Gastrocnemius medialis (tissue), 4 donors: ENCODE data around the gene ALDH6A1. TPM values are rescaled to one million over a fixed set of nuclear protein-coding genes. Genes with fewer than 3 reads are reported as not detected.

Experiments used
- ATAC-seq, 2 donors: fragments of 150-250 bp; one replicate each; pipeline ENCODE4 v1.9.1; 2016
- DNase-seq, 2 donors: peaks; one replicate each; pipeline ENCODE4 v3.0.0-alpha.2; 2019
- H3K27ac ChIP-seq, 4 donors: fragments of 200-600 bp; sonication (generic); 1 replicate in 1 of 4; 2 replicates in 3 of 4; pipeline ENCODE4 v1.5.1; 2016 to 2018; ENCODE audit warnings: mild to moderate bottlenecking in 2 of 4, moderate library complexity in 1 of 4
- H3K27me3 ChIP-seq, 3 donors: fragments of 200-600 bp; sonication (generic) in 2 of 3; 1 replicate in 1 of 3; 2 replicates in 2 of 3; pipeline versions ENCODE4 v1.5.1 to v1.6.0; 2016 to 2019; ENCODE audit warnings: mild to moderate bottlenecking in 1 of 3, moderate library complexity in 1 of 3
- H3K36me3 ChIP-seq, 2 donors: fragments of 200-600 bp; sonication (generic) in 1 of 2; one replicate each; pipeline ENCODE4 v1.5.1; 2017 to 2018
- H3K4me1 ChIP-seq, 2 donors: fragments of 200-600 bp; sonication (generic) in 1 of 2; one replicate each; pipeline ENCODE4 v1.5.1; 2016 to 2017; ENCODE audit warnings: mild to moderate bottlenecking in 2 of 2
- H3K4me3 ChIP-seq, 4 donors: fragments of 200-600 bp; sonication (generic) in 3 of 4; 1 replicate in 1 of 4; 2 replicates in 3 of 4; pipeline ENCODE4 v1.5.1; 2016 to 2019; ENCODE audit warnings: mild to moderate bottlenecking in 2 of 4
- H3K9me3 ChIP-seq, 3 donors: fragments of 200-600 bp; sonication (generic) in 2 of 3; 1 replicate in 1 of 3; 2 replicates in 2 of 3; pipeline ENCODE4 v1.5.1; 2016 to 2019
- CTCF ChIP-seq, 5 experiments: fragments of 450-650 bp in 3 of 5; fragments of 200-600 bp in 2 of 5; sonication (generic) in 2 of 5; IDR thresholded peaks in 4 of 5; conservative IDR thresholded peaks in 1 of 5; 1 replicate in 4 of 5; 2 replicates in 1 of 5; pipeline ENCODE4 v1.5.1; 2016 to 2019; ENCODE audit warnings: antibody characterized with exemption in 5 of 5, mild to moderate bottlenecking in 3 of 5, moderate library complexity in 3 of 5
- POLR2A ChIP-seq, 2 donors: fragments of 450-650 bp; IDR thresholded peaks; one replicate each; pipeline ENCODE4 v1.6.1; 2017; ENCODE audit warnings: antibody characterized with exemption in 2 of 2, mild to moderate bottlenecking in 2 of 2, moderate library complexity in 2 of 2
- in situ Hi-C, 4 donors: fragments of 200-750 bp; cut with MboI; loops; one replicate each; pipeline versions ENCODE4 v1.15.0 to v1.8.0; 2017; ENCODE audit warnings: low sequenced_read_pairs in 4 of 4
- intact Hi-C: fragments of 100-400 bp; cut with DNase I; formaldehyde crosslinking; loops from one replicate; pipeline ENCODE4 v1.15.1; 2023; ENCODE audit warnings: low total_unique reads
- total RNA-seq, 4 donors: library from RNA; depleted of rRNA; stranded (reverse); fragments of >200 nt; gene quantifications; one replicate each; pipeline versions ENCODE4 v1.1.0 to v1.2.3, GENCODE V29; 2016

ALDH6A1 gene
- total RNA-seq, 4 donors from 2014 or later: 5.9 to 26.3 (median 20.3) TPM

- Histone ChIP-seq H3K4me3 (no peak overlapping the region), H3K27ac (no peak overlapping the region), H3K4me1 (peaks cover 0 to under 1% of the 10 kb centered on the region in 2 donors), H3K36me3 (peaks cover 0 to 72% of the 10 kb centered on the region in 2 donors), H3K27me3 (no peaks in the 10 kb centered on the region), H3K9me3 (no peaks in the 10 kb centered on the region)
- ATAC-seq (no peak), DNase-seq (no peak)
- no peak for TF ChIP-seq CTCF (IDR thresholded peaks at IDR 0.05 in 4 of 5, conservative IDR thresholded peaks at IDR 0.05 in 1 of 5)
- TF ChIP-seq POLR2A (IDR thresholded peaks at IDR 0.05): no peak
- intact Hi-C loops: no loop called here
- in situ Hi-C loops: no loop called here
Observed at GRCh38 chr14:74064883-74065282, 19.4 kb downstream of the ALDH6A1 start.

- Histone ChIP-seq H3K27ac (no peak overlapping the region), H3K36me3 (peaks cover 0 to 76% of the 10 kb centered on the region in 2 donors), H3K9me3 (no peaks in the 10 kb centered on the region), H3K27me3 (no peaks in the 10 kb centered on the region), H3K4me3 (no peak overlapping the region), H3K4me1 (no peaks in the 10 kb centered on the region)
- TF ChIP-seq POLR2A (IDR thresholded peaks at IDR 0.05) (no peak), CTCF (IDR thresholded peaks at IDR 0.05 in 4 of 5, conservative IDR thresholded peaks at IDR 0.05 in 1 of 5) (no peak)
- no peak for DNase-seq
- in situ Hi-C loops: no loop called here
- intact Hi-C loops: no loop called here
- no peak for ATAC-seq
Observed at GRCh38 chr14:74064426-74064825, 19.8 kb downstream of the ALDH6A1 start.

- H3K27ac ChIP-seq: no peak overlapping the region
- no peaks in the 10 kb centered on the region for H3K9me3 ChIP-seq
- ATAC-seq: no peak
- H3K4me1 ChIP-seq: no peaks in the 10 kb centered on the region
- no peak overlapping the region for H3K4me3 ChIP-seq
- in situ Hi-C loops: no loop called here
- TF ChIP-seq CTCF (IDR thresholded peaks at IDR 0.05 in 4 of 5, conservative IDR thresholded peaks at IDR 0.05 in 1 of 5) (no peak), POLR2A (IDR thresholded peaks at IDR 0.05) (no peak)
- H3K27me3 ChIP-seq: no peaks in the 10 kb centered on the region
- no peak for DNase-seq
- intact Hi-C loops: no loop called here
- H3K36me3 ChIP-seq: peaks cover 0 to 82% of the 10 kb centered on the region in 2 donors
Observed at GRCh38 chr14:74062809-74063150, 21.5 kb downstream of the ALDH6A1 start.

GRCh38 chr14:74049876-74050495 lies 34.3 kb downstream of the ALDH6A1 start:
- intact Hi-C loops (no loop called here), in situ Hi-C loops (no loop called here)
- no peak for TF ChIP-seq POLR2A (IDR thresholded peaks at IDR 0.05)
- no peak for TF ChIP-seq CTCF (IDR thresholded peaks at IDR 0.05 in 4 of 5, conservative IDR thresholded peaks at IDR 0.05 in 1 of 5)
- no peaks in the 10 kb centered on the region for H3K4me1 ChIP-seq
- no peaks in the 10 kb centered on the region for H3K9me3 ChIP-seq
- H3K36me3 ChIP-seq: no peaks in the 10 kb centered on the region
- H3K4me3 ChIP-seq: no peak overlapping the region
- DNase-seq (no peak), ATAC-seq (no peak)
- no peaks in the 10 kb centered on the region for H3K27me3 ChIP-seq
- no peak overlapping the region for H3K27ac ChIP-seq

GRCh38 chr14:74048281-74048680 lies 36.0 kb downstream of the ALDH6A1 start:
- no peaks in the 10 kb centered on the region for H3K4me1 ChIP-seq
- TF ChIP-seq POLR2A (IDR thresholded peaks at IDR 0.05): no peak
- TF ChIP-seq CTCF (IDR thresholded peaks at IDR 0.05 in 4 of 5, conservative IDR thresholded peaks at IDR 0.05 in 1 of 5): no peak
- no peak for ATAC-seq
- H3K36me3 ChIP-seq: no peaks in the 10 kb centered on the region
- no peak overlapping the region for H3K4me3 ChIP-seq
- H3K27me3 ChIP-seq: no peaks in the 10 kb centered on the region
- no peaks in the 10 kb centered on the region for H3K9me3 ChIP-seq
- intact Hi-C loops (no loop called here), in situ Hi-C loops (no loop called here)
- H3K27ac ChIP-seq: no peak overlapping the region
- DNase-seq: no peak
